ENCODE measurements around the gene ATP2B3. TPM values are rescaled to one million over a fixed set of nuclear protein-coding genes. Genes with fewer than 3 reads are reported as not detected.
A peak's percentile ranks its signal among the peaks of the same experiment; 100 is the strongest.
"Not testable (repeated sequence)": the region's sequence is repeated elsewhere in the genome, so short reads cannot be mapped to it uniquely, and the experiment has no call there.

ATP2B3 gene
- total RNA-seq, 2 donors from 2014 or later = not detected

GRCh38 chrX:153601511-153602110 lies 84.2 kb downstream of the ATP2B3 start:
- Mint-ChIP-seq H3K36me3 (peaks cover 0 to 7% of the 10 kb centered on the region in 2 donors), H3K9me3 (no peaks in the 10 kb centered on the region), H3K27ac (no peak overlapping the region)
- DNase-seq (ENCODE audit: low spot score in 2 of 2) (no peak), ATAC-seq (no peak)

GRCh38 chrX:153602601-153603000 lies 85.2 kb downstream of the ATP2B3 start:
- Mint-ChIP-seq H3K36me3 (peaks cover 0 to 7% of the 10 kb centered on the region in 2 donors), H3K27ac (no peak overlapping the region)

GRCh38 chrX:153603131-153603656 lies 85.8 kb downstream of the ATP2B3 start:
- Mint-ChIP-seq H3K36me3 (peaks cover 0 to 7% of the 10 kb centered on the region in 2 donors), H3K27ac (no peak overlapping the region), H3K9me3 (no peaks in the 10 kb centered on the region)
- DNase-seq (ENCODE audit: low spot score in 2 of 2) (no peak), ATAC-seq (no peak)

More at GRCh38 chrX:153602601-153603000, 85.2 kb downstream of the ATP2B3 start:
- ATAC-seq (no peak), DNase-seq (ENCODE audit: low spot score in 2 of 2) (no peak)
- H3K9me3 Mint-ChIP-seq = no peaks in the 10 kb centered on the region

GRCh38 chrX:153604666-153605380 lies 87.4 kb downstream of the ATP2B3 start:
- not testable (repeated sequence) for DNase-seq (ENCODE audit: low spot score in 2 of 2); H3K27ac Mint-ChIP-seq; H3K9me3 Mint-ChIP-seq; H3K36me3 Mint-ChIP-seq; ATAC-seq

- Mint-ChIP-seq H3K36me3 (no peaks in the 10 kb centered on the region), H3K9me3 (no peaks in the 10 kb centered on the region), H3K27ac (no peak overlapping the region)
- ATAC-seq (no peak), DNase-seq (ENCODE audit: low spot score in 2 of 2) (no peak)
Measured at GRCh38 chrX:153606503-153606902, 89.1 kb downstream of the ATP2B3 start.

GRCh38 chrX:153608376-153608775 lies 90.9 kb downstream of the ATP2B3 start:
- DNase-seq (ENCODE audit: low spot score in 2 of 2) (no peak), ATAC-seq (no peak)
- Mint-ChIP-seq H3K27ac (no peak overlapping the region), H3K9me3 (no peaks in the 10 kb centered on the region), H3K36me3 (no peaks in the 10 kb centered on the region)

- H3K36me3 Mint-ChIP-seq = no peaks in the 10 kb centered on the region
- no peak for ATAC-seq
- H3K9me3 Mint-ChIP-seq = no peaks in the 10 kb centered on the region
- no peak for DNase-seq (ENCODE audit: low spot score in 2 of 2)
- H3K27ac Mint-ChIP-seq = no peak overlapping the region
Measured at GRCh38 chrX:153608806-153609205, 91.4 kb downstream of the ATP2B3 start.

GRCh38 chrX:153609917-153610835 lies 92.7 kb downstream of the ATP2B3 start:
- peak overlapping the region in 1 of 2 donors; percentile 55 for H3K27ac Mint-ChIP-seq
- DNase-seq (ENCODE audit: low spot score in 2 of 2) = peak; percentile 63 to 76
- no peaks in the 10 kb centered on the region for H3K36me3 Mint-ChIP-seq
- H3K9me3 Mint-ChIP-seq = no peaks in the 10 kb centered on the region
- peak; percentile 86 to 97 for ATAC-seq

GRCh38 chrX:153610836-153611213 lies 93.4 kb downstream of the ATP2B3 start:
- DNase-seq (ENCODE audit: low spot score in 2 of 2) (no peak), ATAC-seq (no peak)
- Mint-ChIP-seq H3K36me3 (no peaks in the 10 kb centered on the region), H3K9me3 (no peaks in the 10 kb centered on the region), H3K27ac (no peak overlapping the region)

GRCh38 chrX:153611298-153612095 lies 94.1 kb downstream of the ATP2B3 start:
- H3K27ac Mint-ChIP-seq = no peak overlapping the region
- no peaks in the 10 kb centered on the region for H3K36me3 Mint-ChIP-seq
- ATAC-seq = no peak
- DNase-seq (ENCODE audit: low spot score in 2 of 2) = no peak
- H3K9me3 Mint-ChIP-seq = no peaks in the 10 kb centered on the region

GRCh38 chrX:153612413-153612812 lies 95.0 kb downstream of the ATP2B3 start:
- no peak for DNase-seq (ENCODE audit: low spot score in 2 of 2)
- no peaks in the 10 kb centered on the region for H3K36me3 Mint-ChIP-seq
- no peak overlapping the region for H3K27ac Mint-ChIP-seq
- ATAC-seq = no peak
- H3K9me3 Mint-ChIP-seq = no peaks in the 10 kb centered on the region

GRCh38 chrX:153614818-153615217 lies 97.4 kb downstream of the ATP2B3 start:
- Mint-ChIP-seq H3K27ac (no peak overlapping the region), H3K36me3 (no peaks in the 10 kb centered on the region), H3K9me3 (no peaks in the 10 kb centered on the region)
- ATAC-seq = no peak
- DNase-seq (ENCODE audit: low spot score in 2 of 2) = no peak

GRCh38 chrX:153620576-153620975 lies 103.1 kb downstream of the ATP2B3 start:
- no peaks in the 10 kb centered on the region for H3K36me3 Mint-ChIP-seq
- ATAC-seq (no peak), DNase-seq (ENCODE audit: low spot score in 2 of 2) (no peak)
- no peak overlapping the region for H3K27ac Mint-ChIP-seq
- H3K9me3 Mint-ChIP-seq = no peaks in the 10 kb centered on the region

GRCh38 chrX:153621949-153622598 lies 104.6 kb downstream of the ATP2B3 start:
- no peak for DNase-seq (ENCODE audit: low spot score in 2 of 2)
- no peaks in the 10 kb centered on the region for H3K9me3 Mint-ChIP-seq
- H3K27ac Mint-ChIP-seq = no peak overlapping the region
- ATAC-seq = no peak
- H3K36me3 Mint-ChIP-seq = no peaks in the 10 kb centered on the region

GRCh38 chrX:153622661-153623309 lies 105.3 kb downstream of the ATP2B3 start:
- DNase-seq (ENCODE audit: low spot score in 2 of 2) (no peak), ATAC-seq (no peak)
- Mint-ChIP-seq H3K36me3 (no peaks in the 10 kb centered on the region), H3K9me3 (no peaks in the 10 kb centered on the region), H3K27ac (no peak overlapping the region)

All from activated naive CD4-positive, alpha-beta T cell treated with anti-CD3 and anti-CD28 coated beads, Interleukin-2, amount 50 U/mL, for 72 hours (primary cell).